Measurements from ENCODE around the gene TEC. TPM values are rescaled to one million over a fixed set of nuclear protein-coding genes. Genes with fewer than 3 reads are reported as not detected.

Gene TEC
- total RNA-seq, 1 donor, result 7.2 TPM

DNA sequence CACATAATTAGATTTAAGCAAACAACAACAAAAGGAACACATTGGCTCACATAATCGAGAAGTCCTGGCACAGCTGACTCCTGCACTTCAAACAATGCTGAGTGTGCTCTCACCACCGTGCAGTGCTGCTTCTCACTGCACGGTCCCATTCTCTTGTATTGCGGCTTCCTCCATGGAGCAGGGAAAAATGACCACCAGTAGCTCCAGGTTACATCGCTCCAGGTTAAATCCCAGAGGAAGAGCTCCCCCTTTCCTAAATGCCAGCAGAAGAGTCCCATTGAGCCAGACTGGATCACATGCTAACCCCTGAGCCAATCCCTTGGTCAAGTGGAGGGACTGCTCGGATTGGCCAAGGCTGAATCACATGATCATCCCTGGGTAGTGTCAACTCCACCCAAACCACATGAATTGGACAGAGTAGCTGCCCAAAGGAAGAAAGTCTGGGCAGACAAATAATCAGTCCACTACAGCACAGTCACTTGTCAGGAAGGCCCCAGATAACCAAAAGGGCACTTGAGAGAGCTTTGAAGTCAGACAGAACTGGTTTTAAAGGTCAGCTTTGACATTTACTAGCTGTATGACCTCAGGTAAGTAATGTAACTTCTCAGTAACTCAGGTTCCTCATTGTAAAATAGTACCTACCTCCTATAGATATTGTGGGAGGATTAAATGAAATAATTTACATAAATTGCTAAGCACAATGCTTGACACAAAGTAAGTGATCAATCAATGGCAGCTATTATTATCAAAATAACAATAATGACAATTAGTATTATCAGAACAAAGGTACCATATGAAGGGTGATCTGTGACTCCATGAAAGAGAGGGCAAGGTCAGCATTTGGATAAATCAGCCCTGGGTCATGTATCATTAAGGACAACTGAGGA is 14.3 kb downstream of the TEC start:
- Histone ChIP-seq H3K4me1 (ENCODE audit: insufficient read depth, low read length) (no peaks in the 10 kb centered on the region), H3K4me3 (ENCODE audit: low read length) (no peak overlapping the region), H3K9me3 (ENCODE audit: low read depth, low read length) (no peaks in the 10 kb centered on the region), H3K27me3 (ENCODE audit: insufficient read depth, low read length) (no peaks in the 10 kb centered on the region)

- Histone ChIP-seq H3K27me3 (ENCODE audit: insufficient read depth, low read length) (no peaks in the 10 kb centered on the region), H3K4me1 (ENCODE audit: insufficient read depth, low read length) (no peaks in the 10 kb centered on the region), H3K9me3 (ENCODE audit: low read depth, low read length) (no peaks in the 10 kb centered on the region), H3K4me3 (ENCODE audit: low read length) (no peak overlapping the region)
These were observed 15.1 kb downstream of the TEC start for GRCh38 chr4:48254381-48255071.

- Histone ChIP-seq H3K9me3 (ENCODE audit: low read depth, low read length) (no peaks in the 10 kb centered on the region), H3K4me1 (ENCODE audit: insufficient read depth, low read length) (no peaks in the 10 kb centered on the region), H3K4me3 (ENCODE audit: low read length) (no peak overlapping the region), H3K27me3 (ENCODE audit: insufficient read depth, low read length) (no peaks in the 10 kb centered on the region)
These were observed 17.3 kb downstream of the TEC start for GRCh38 chr4:48252313-48252712.

- Histone ChIP-seq H3K4me3 (ENCODE audit: low read length) (no peak overlapping the region), H3K9me3 (ENCODE audit: low read depth, low read length) (no peaks in the 10 kb centered on the region), H3K4me1 (ENCODE audit: insufficient read depth, low read length) (peaks cover 4% of the 10 kb centered on the region), H3K27me3 (ENCODE audit: insufficient read depth, low read length) (no peaks in the 10 kb centered on the region)
These were observed 18.7 kb downstream of the TEC start for GRCh38 chr4:48250980-48251379.

- Histone ChIP-seq H3K27me3 (ENCODE audit: insufficient read depth, low read length) (no peaks in the 10 kb centered on the region), H3K4me1 (ENCODE audit: insufficient read depth, low read length) (peaks cover 4% of the 10 kb centered on the region), H3K4me3 (ENCODE audit: low read length) (no peak overlapping the region), H3K9me3 (ENCODE audit: low read depth, low read length) (no peaks in the 10 kb centered on the region)
These were observed 19.3 kb downstream of the TEC start for GRCh38 chr4:48250343-48250742.

DNA sequence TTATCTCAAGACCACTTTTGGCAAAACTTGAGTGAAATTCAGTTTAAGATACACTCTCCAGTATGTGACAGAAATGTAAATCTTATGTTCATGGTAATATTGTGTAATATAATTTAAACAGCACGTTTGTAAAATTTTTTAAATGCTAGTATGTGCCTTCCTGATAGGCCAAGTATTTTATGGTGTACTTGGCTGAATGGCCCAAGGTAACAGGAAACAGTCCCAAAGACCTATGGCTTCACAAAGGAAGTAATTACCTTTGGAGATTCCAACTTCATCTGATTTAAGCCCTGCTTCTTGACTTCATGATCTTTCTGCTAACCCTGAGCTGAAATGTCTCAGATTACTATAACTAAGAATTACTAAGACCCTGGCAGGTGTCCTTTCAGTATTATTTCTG is 20.3 kb downstream of the TEC start:
- H3K27me3 ChIP-seq (ENCODE audit: insufficient read depth, low read length), result no peaks in the 10 kb centered on the region
- no peaks in the 10 kb centered on the region for H3K9me3 ChIP-seq (ENCODE audit: low read depth, low read length)
- no peak overlapping the region for H3K4me3 ChIP-seq (ENCODE audit: low read length)
- H3K4me1 ChIP-seq (ENCODE audit: insufficient read depth, low read length), result peaks cover 4% of the 10 kb centered on the region

DNA sequence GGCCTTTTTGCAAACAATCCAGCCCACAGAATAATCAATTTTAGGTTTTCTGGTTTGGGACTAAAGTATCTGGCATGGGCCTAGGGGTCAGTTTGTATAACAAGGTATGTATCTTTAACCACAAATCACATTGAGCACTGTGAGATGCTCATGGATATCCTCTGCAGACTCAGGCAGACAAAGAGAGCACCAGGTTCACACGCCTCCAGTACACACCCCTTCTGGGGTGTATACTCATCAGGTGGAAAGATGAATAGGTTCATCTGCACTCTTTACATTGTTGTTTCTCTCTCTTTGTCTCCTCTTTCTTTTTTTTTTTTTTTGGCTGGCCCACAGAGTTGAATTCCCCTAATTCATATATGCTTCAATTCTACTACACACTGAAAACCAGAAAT is 21.1 kb downstream of the TEC start:
- H3K4me1 ChIP-seq (ENCODE audit: insufficient read depth, low read length), result peaks cover 5% of the 10 kb centered on the region
- no peaks in the 10 kb centered on the region for H3K9me3 ChIP-seq (ENCODE audit: low read depth, low read length)
- H3K27me3 ChIP-seq (ENCODE audit: insufficient read depth, low read length), result no peaks in the 10 kb centered on the region
- H3K4me3 ChIP-seq (ENCODE audit: low read length), result no peak overlapping the region

GRCh38 chr4:48247878-48248558 is 21.6 kb downstream of the TEC start:
- Histone ChIP-seq H3K4me1 (ENCODE audit: insufficient read depth, low read length) (peaks cover 10% of the 10 kb centered on the region), H3K27me3 (ENCODE audit: insufficient read depth, low read length) (no peaks in the 10 kb centered on the region), H3K4me3 (ENCODE audit: low read length) (no peak overlapping the region), H3K9me3 (ENCODE audit: low read depth, low read length) (no peaks in the 10 kb centered on the region)

DNA sequence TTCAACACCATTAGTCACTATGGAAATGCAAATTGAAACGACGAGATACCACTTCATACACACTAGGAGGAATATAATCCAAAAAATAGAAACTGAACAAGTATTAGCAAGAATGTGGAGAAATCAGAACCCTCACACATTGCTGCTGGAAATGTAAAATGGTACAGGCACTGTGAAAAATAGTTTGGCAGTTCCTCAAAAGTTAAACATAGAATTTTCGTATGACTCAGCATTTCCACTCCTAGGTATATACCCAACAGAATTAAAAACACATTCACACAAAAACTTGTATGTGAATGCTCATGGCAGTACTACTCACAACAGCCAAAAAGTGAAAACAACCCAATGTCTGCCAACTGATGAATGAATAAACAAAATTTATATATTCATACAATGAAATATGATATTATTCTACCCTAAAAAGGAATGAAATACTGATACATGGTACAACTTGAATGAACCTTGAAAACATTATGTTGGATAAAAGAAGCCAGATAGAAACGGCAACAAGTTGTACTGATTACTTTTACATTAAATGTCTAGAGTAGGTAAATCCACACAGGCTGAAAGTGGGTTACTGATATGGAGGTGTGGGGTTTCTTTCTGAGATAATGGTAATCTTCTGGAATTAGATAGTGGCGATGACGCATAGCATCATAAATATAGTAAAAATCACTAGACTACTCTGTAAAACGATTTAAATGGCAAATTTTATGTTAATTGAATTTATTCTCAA is 22.3 kb downstream of the TEC start:
- no peak overlapping the region for H3K4me3 ChIP-seq (ENCODE audit: low read length)
- no peaks in the 10 kb centered on the region for H3K9me3 ChIP-seq (ENCODE audit: low read depth, low read length)
- H3K4me1 ChIP-seq (ENCODE audit: insufficient read depth, low read length), result peaks cover 13% of the 10 kb centered on the region
- H3K27me3 ChIP-seq (ENCODE audit: insufficient read depth, low read length), result no peaks in the 10 kb centered on the region

- peaks cover 13% of the 10 kb centered on the region for H3K4me1 ChIP-seq (ENCODE audit: insufficient read depth, low read length)
- no peaks in the 10 kb centered on the region for H3K9me3 ChIP-seq (ENCODE audit: low read depth, low read length)
- no peak overlapping the region for H3K4me3 ChIP-seq (ENCODE audit: low read length)
- no peaks in the 10 kb centered on the region for H3K27me3 ChIP-seq (ENCODE audit: insufficient read depth, low read length)
These were observed 25.0 kb downstream of the TEC start for GRCh38 chr4:48244665-48245064.

DNA sequence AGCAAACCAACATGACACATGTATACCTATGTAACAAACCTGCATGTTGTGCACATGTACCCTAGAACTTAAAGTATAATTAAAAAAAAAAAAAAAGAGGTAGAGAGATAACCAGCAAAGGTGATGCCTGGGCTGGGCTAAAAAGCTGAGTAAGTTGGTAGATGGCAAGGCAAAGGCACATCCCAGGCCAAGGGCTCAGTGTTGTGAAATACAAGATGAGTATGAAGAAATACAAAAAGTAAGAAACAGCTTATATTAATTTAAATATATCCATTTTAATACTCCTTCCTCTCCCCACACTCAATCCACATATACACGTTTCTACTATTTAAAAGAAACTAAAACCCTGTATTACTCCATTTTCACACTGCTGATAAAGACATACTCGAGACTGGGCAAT is 25.8 kb downstream of the TEC start:
- peaks cover 13% of the 10 kb centered on the region for H3K4me1 ChIP-seq (ENCODE audit: insufficient read depth, low read length)
- no peaks in the 10 kb centered on the region for H3K27me3 ChIP-seq (ENCODE audit: insufficient read depth, low read length)
- no peaks in the 10 kb centered on the region for H3K9me3 ChIP-seq (ENCODE audit: low read depth, low read length)
- no peak overlapping the region for H3K4me3 ChIP-seq (ENCODE audit: low read length)

- no peaks in the 10 kb centered on the region for H3K9me3 ChIP-seq (ENCODE audit: low read depth, low read length)
- peaks cover 13% of the 10 kb centered on the region for H3K4me1 ChIP-seq (ENCODE audit: insufficient read depth, low read length)
- H3K4me3 ChIP-seq (ENCODE audit: low read length), result no peak overlapping the region
These were observed 26.2 kb downstream of the TEC start for GRCh38 chr4:48243429-48243828.

GRCh38 chr4:48242511-48243195 is 27.0 kb downstream of the TEC start:
- H3K4me3 ChIP-seq (ENCODE audit: low read length), result no peak overlapping the region
- H3K9me3 ChIP-seq (ENCODE audit: low read depth, low read length), result no peaks in the 10 kb centered on the region
- H3K4me1 ChIP-seq (ENCODE audit: insufficient read depth, low read length), result peaks cover 20% of the 10 kb centered on the region
- no peaks in the 10 kb centered on the region for H3K27me3 ChIP-seq (ENCODE audit: insufficient read depth, low read length)

More at GRCh38 chr4:48243429-48243828, 26.2 kb downstream of the TEC start:
- H3K27me3 ChIP-seq (ENCODE audit: insufficient read depth, low read length), result no peaks in the 10 kb centered on the region

DNA sequence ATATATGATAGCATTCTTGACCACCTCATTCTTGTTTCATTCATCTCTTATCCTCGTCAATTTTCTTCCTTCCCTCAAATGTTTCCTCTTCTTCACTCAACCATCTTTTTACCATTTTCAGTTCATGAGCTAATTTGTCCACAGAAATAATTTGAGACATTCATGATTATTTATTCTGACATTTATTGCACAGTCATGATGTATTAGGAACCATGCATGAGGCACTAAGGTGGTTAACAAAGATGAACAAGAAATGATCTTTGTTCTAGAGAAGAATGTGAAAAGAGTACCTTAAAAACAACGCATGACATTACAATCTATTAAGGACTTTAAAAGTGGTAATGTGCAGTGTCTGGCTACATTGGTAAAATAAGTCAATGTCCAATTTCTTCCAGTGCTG is 27.9 kb downstream of the TEC start:
- H3K9me3 ChIP-seq (ENCODE audit: low read depth, low read length), result no peaks in the 10 kb centered on the region
- no peaks in the 10 kb centered on the region for H3K27me3 ChIP-seq (ENCODE audit: insufficient read depth, low read length)
- H3K4me3 ChIP-seq (ENCODE audit: low read length), result no peak overlapping the region
- peaks cover 16% of the 10 kb centered on the region for H3K4me1 ChIP-seq (ENCODE audit: insufficient read depth, low read length)

All from mononuclear cell (primary cell).